WTC11 (cell line): ENCODE data around the gene CNMD. TPM values are rescaled to one million over a fixed set of nuclear protein-coding genes. Genes with fewer than 3 reads are reported as not detected.
A peak's percentile ranks its signal among the peaks of the same experiment; 100 is the strongest.

ENCODE experiments used
- ATAC-seq: fragments of 200-7000 bp; cut with Tn5 transposase; 2 replicates; pipeline ENCODE4 v1.10.0; 2021; ENCODE audit warnings: mild to moderate bottlenecking, moderate library complexity
- CTCF ChIA-PET: fragments of 300-600 bp; sonication (Branson Sonifier 250); formaldehyde crosslinking; loops from one replicate; lab custom pipeline; 2021; ENCODE audit warnings: antibody characterized with exemption; lab: Charles Lee
- POLR2A ChIA-PET: fragments of 350-600 bp; sonication (Branson Sonifier 250); formaldehyde crosslinking; loops from one replicate; lab custom pipeline; 2021; ENCODE audit warnings: antibody characterized with exemption; lab: Charles Lee
- DNase-seq: peaks from one replicate; pipeline ENCODE4 v3.0.0; 2021; ENCODE audit warnings: low spot score
- H3K27ac Mint-ChIP-seq: 2 replicates; pipeline ENCODE4 v1.8.0; 2021; ENCODE audit warnings: mixed read lengths
- H3K27me3 Mint-ChIP-seq: 2 replicates; pipeline ENCODE4 v1.8.0; 2021; ENCODE audit warnings: low read depth, mild to moderate bottlenecking, moderate library complexity, mixed read lengths
- H3K36me3 Mint-ChIP-seq: 2 replicates; pipeline ENCODE4 v1.8.0; 2021; ENCODE audit warnings: mixed read lengths
- H3K4me1 Mint-ChIP-seq: 2 replicates; pipeline ENCODE4 v1.8.0; 2022; ENCODE audit warnings: mixed read lengths
- H3K4me3 Mint-ChIP-seq: 2 replicates; pipeline ENCODE4 v1.8.0; 2021; ENCODE audit warnings: mild to moderate bottlenecking, moderate library complexity, mixed read lengths
- H3K9me3 Mint-ChIP-seq: 2 replicates; pipeline ENCODE4 v1.8.0; 2021; ENCODE audit warnings: mixed read lengths
- ATF2 ChIP-seq: sonication (generic); formaldehyde crosslinking; IDR thresholded peaks from 2 replicates; pipeline ENCODE4 v1.8.1; 2022; ENCODE audit warnings: low read depth, missing genetic modification reagents, borderline replicate concordance
- FOXK1 ChIP-seq: sonication (generic); formaldehyde crosslinking; IDR thresholded peaks from 2 replicates; pipeline ENCODE4 v1.8.0; 2022; ENCODE audit warnings: mild to moderate bottlenecking, moderate library complexity, missing genetic modification reagents
- GABPB1 ChIP-seq: sonication (generic); formaldehyde crosslinking; IDR thresholded peaks from 2 replicates; pipeline ENCODE4 v1.8.1; 2023; ENCODE audit warnings: mild to moderate bottlenecking, missing genetic modification reagents
- NFYB ChIP-seq: sonication (generic); formaldehyde crosslinking; conservative IDR thresholded peaks from 2 replicates; pipeline ENCODE4 v1.8.0; 2022; ENCODE audit warnings: low read depth, missing genetic modification reagents
- PRRX2 ChIP-seq: fragments of 250-450 bp; sonication (Bioruptor Pico); IDR thresholded peaks from 2 replicates; pipeline ENCODE4 v1.8.0; 2021; ENCODE audit warnings: mild to moderate bottlenecking
- RELA ChIP-seq: sonication (generic); formaldehyde crosslinking; IDR thresholded peaks from 2 replicates; pipeline ENCODE4 v1.8.1; 2022; ENCODE audit warnings: missing genetic modification reagents, mild to moderate bottlenecking, borderline replicate concordance
- TCF7 ChIP-seq: sonication (generic); formaldehyde crosslinking; IDR thresholded peaks from 2 replicates; pipeline ENCODE4 v1.8.0; 2022; ENCODE audit warnings: mild to moderate bottlenecking, low read depth, missing genetic modification reagents, moderate library complexity
- TP53 ChIP-seq: sonication (generic); formaldehyde crosslinking; IDR thresholded peaks from 2 replicates; pipeline ENCODE4 v1.8.1; 2023; ENCODE audit warnings: mild to moderate bottlenecking, missing genetic modification reagents
- USF2 ChIP-seq: sonication (generic); formaldehyde crosslinking; IDR thresholded peaks from 2 replicates; pipeline ENCODE4 v1.8.1; 2023; ENCODE audit warnings: mild to moderate bottlenecking, missing genetic modification reagents, moderate library complexity
- ZBTB43 ChIP-seq: sonication (generic); formaldehyde crosslinking; IDR thresholded peaks from 2 replicates; pipeline ENCODE4 v1.8.1; 2023; ENCODE audit warnings: mild to moderate bottlenecking, missing genetic modification reagents
- ZMAT4 ChIP-seq: fragments of 250-450 bp; sonication (Bioruptor Pico); IDR thresholded peaks from 2 replicates; pipeline ENCODE4 v1.9.0; 2021; ENCODE audit warnings: mild to moderate bottlenecking
- ZNF423 ChIP-seq: fragments of 250-450 bp; sonication (Bioruptor Pico); IDR thresholded peaks from 2 replicates; pipeline ENCODE4 v2.1.2; 2022; ENCODE audit warnings: mild to moderate bottlenecking, moderate library complexity
- ZNF532 ChIP-seq: fragments of 250-450 bp; sonication (Bioruptor Pico); IDR thresholded peaks from 2 replicates; pipeline ENCODE4 v1.9.0; 2021; ENCODE audit warnings: mild to moderate bottlenecking, borderline replicate concordance
- ZNF671 ChIP-seq: fragments of 250-450 bp; sonication (Bioruptor Pico); IDR thresholded peaks from 2 replicates; pipeline ENCODE4 v1.8.0; 2021; ENCODE audit warnings: mild to moderate bottlenecking
- total RNA-seq: library from RNA; stranded (reverse); gene quantifications from 3 replicates; pipeline ENCODE4 v1.2.3, GENCODE V29; 2021
- TF ChIP-seq, protein P1 (sequence below): fragments of 250-450 bp; sonication (Bioruptor Pico); IDR thresholded peaks from 2 replicates; pipeline ENCODE4 v2.1.2; 2022; ENCODE audit warnings: mild to moderate bottlenecking, moderate library complexity
- TF ChIP-seq, protein P2 (sequence below): fragments of 250-450 bp; sonication (Bioruptor Pico); conservative IDR thresholded peaks from 2 replicates; pipeline ENCODE4 v1.9.0; 2021; ENCODE audit warnings: mild to moderate bottlenecking
- TF ChIP-seq, protein P3 (sequence below): sonication (generic); formaldehyde crosslinking; IDR thresholded peaks from 2 replicates; pipeline ENCODE4 v1.8.1; 2023; ENCODE audit warnings: mild to moderate bottlenecking, missing genetic modification reagents

CNMD gene
- total RNA-seq, 1 experiment from 2014 or later: 95.1 TPM

GRCh38 chr13:52737451-52737850 lies 2.2 kb downstream of the CNMD start (continued):
- no peak for TF ChIP-seq ATF2 (CRISPR knock-in tag)
- TF ChIP-seq, protein P1, sequence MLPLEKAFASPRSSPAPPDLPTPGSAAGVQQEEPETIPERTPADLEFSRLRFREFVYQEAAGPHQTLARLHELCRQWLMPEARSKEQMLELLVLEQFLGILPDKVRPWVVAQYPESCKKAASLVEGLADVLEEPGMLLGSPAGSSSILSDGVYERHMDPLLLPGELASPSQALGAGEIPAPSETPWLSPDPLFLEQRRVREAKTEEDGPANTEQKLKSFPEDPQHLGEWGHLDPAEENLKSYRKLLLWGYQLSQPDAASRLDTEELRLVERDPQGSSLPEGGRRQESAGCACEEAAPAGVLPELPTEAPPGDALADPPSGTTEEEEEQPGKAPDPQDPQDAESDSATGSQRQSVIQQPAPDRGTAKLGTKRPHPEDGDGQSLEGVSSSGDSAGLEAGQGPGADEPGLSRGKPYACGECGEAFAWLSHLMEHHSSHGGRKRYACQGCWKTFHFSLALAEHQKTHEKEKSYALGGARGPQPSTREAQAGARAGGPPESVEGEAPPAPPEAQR: no peak
- TF ChIP-seq, protein P2, sequence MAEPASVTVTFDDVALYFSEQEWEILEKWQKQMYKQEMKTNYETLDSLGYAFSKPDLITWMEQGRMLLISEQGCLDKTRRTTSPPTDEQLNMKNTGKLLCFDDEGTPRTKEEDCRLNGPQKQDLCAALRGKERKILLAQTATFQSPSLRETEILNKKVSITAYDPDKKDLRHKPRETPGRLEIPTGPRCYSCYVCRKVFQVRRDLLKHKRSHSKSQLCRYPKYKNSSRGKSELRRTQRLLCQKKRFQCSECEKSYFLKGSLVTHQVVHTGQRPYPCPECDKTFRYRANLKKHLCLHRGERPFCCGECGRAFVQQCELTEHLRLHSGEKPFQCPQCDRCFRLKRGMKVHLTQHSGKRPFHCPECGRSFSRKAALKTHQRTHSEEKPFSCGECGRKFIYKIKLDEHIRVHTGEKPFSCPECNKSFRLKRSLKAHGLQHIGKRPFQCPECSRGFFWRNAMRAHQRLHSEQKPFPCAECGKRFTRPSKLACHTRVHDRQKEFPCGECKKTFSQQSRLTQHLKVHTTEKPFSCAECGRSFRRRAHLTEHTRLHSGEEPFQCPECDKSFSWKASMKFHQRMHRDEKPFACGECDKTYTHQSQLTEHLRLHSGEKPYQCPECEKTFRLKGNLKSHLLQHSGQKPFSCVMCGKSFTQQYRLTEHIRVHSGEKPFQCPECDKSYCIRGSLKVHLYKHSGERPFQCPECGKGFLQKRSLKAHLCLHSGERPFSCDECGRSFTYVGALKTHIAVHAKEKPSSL: no peak
- no peak for TF ChIP-seq TP53 (CRISPR knock-in tag)
- no peak for TF ChIP-seq GABPB1 (CRISPR knock-in tag)
- no peak for TF ChIP-seq ZMAT4 (CRISPR knock-in tag)

DNA sequence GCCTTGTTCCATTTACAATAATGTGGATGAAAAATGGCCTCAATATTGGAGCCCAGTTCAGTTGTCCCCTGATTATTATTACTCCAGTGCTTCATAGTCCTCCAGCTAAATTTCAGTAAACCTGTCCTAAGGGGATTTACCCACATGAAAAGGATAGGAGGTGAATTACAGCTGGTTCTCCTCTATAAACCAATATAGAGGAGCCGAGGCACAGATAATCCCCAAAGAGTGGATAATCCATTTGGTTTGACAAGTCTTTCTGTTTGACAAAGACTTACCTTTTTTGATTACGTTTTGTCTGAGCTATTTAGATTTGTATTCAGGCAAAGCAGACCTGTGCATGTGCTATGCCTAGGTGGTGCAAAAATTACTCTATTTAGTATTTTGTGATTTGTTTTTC lies 2.7 kb downstream of the CNMD start:
- CTCF ChIA-PET: interaction anchor here (1.0 to 3.8 kb wide), 6 partner anchors 11 to 464 kb away, joined by 3 to 41 read pairs (median 20); no protein-coding TSS in a partner anchor
- Mint-ChIP-seq H3K27ac (peak overlapping the region; percentile 78; the same call in 1 of the 2 replicates), H3K4me1 (peaks cover 52% of the 10 kb centered on the region), H3K27me3 (no peaks in the 10 kb centered on the region; the same call in 1 of the 2 replicates), H3K36me3 (peaks cover 14% of the 10 kb centered on the region), H3K4me3 (peak overlapping the region; percentile 93), H3K9me3 (no peaks in the 10 kb centered on the region)
- no peak for TF ChIP-seq GABPB1 (CRISPR knock-in tag)
- TF ChIP-seq ZNF532 (CRISPR knock-in tag): no peak
- TF ChIP-seq, protein P3, sequence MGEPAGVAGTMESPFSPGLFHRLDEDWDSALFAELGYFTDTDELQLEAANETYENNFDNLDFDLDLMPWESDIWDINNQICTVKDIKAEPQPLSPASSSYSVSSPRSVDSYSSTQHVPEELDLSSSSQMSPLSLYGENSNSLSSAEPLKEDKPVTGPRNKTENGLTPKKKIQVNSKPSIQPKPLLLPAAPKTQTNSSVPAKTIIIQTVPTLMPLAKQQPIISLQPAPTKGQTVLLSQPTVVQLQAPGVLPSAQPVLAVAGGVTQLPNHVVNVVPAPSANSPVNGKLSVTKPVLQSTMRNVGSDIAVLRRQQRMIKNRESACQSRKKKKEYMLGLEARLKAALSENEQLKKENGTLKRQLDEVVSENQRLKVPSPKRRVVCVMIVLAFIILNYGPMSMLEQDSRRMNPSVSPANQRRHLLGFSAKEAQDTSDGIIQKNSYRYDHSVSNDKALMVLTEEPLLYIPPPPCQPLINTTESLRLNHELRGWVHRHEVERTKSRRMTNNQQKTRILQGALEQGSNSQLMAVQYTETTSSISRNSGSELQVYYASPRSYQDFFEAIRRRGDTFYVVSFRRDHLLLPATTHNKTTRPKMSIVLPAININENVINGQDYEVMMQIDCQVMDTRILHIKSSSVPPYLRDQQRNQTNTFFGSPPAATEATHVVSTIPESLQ (CRISPR knock-in tag): no peak
- TF ChIP-seq FOXK1 (CRISPR knock-in tag): no peak
- no peak for TF ChIP-seq USF2 (CRISPR knock-in tag)
- TF ChIP-seq ATF2 (CRISPR knock-in tag): no peak
- no peak for TF ChIP-seq NFYB
- no peak for TF ChIP-seq ZNF671 (CRISPR knock-in tag)
- TF ChIP-seq ZNF423 (CRISPR knock-in tag): no peak
- TF ChIP-seq TCF7 (CRISPR knock-in tag): no peak
- no peak for TF ChIP-seq ZBTB43
- no peak for TF ChIP-seq RELA (CRISPR knock-in tag)
- TF ChIP-seq PRRX2 (CRISPR knock-in tag): no peak
- POLR2A ChIA-PET: interaction anchor here (1.7 kb wide), 1 partner anchor 84 kb away, joined by 6 read pairs; the partner anchor contains the start of gene SUGT1
- ATAC-seq: no peak
- no peak for DNase-seq
